ENCODE results near the gene COX7A2.

The COX7A2 gene

DNA sequence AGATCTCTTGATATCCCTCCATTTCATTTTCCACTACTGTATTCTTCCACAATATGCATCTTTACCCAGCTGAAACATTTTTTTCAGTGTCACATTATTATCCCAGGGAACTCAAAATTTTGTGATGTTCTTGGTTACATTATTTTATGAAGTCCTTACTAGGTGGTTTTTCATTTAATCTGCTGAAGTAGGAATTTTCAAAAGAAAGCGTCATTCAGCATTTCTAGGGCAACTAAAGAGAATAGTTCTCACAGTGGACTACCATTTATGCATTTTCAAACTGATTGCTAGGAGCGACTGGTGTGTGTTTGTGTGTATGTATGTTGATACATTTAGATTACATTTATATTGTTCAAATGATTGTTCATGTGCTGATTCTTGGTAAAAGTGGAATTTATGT is 43.4 kb upstream of the COX7A2 start:
- TF ChIP-seq, protein P1, sequence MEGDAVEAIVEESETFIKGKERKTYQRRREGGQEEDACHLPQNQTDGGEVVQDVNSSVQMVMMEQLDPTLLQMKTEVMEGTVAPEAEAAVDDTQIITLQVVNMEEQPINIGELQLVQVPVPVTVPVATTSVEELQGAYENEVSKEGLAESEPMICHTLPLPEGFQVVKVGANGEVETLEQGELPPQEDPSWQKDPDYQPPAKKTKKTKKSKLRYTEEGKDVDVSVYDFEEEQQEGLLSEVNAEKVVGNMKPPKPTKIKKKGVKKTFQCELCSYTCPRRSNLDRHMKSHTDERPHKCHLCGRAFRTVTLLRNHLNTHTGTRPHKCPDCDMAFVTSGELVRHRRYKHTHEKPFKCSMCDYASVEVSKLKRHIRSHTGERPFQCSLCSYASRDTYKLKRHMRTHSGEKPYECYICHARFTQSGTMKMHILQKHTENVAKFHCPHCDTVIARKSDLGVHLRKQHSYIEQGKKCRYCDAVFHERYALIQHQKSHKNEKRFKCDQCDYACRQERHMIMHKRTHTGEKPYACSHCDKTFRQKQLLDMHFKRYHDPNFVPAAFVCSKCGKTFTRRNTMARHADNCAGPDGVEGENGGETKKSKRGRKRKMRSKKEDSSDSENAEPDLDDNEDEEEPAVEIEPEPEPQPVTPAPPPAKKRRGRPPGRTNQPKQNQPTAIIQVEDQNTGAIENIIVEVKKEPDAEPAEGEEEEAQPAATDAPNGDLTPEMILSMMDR (IDR thresholded peaks at IDR 0.05): no peak

DNA sequence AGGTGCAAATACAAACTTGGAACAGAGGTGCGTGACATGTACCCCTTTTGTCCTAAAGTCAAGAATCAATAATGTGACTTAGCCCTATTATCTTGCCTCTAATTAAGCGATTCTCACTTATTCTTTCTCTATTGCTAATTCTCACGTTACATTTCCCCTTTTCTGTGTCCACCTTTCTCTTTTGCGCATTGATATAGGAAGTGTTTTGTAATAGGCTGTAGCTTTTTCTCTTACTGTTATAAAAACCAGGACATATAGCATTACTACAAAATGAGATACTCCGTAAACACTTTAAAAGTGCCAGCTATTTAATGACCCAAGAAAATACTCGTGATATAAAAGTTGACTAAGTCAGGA is 41.7 kb upstream of the COX7A2 start:
- TF ChIP-seq, protein P1 (IDR thresholded peaks at IDR 0.05): no peak

DNA sequence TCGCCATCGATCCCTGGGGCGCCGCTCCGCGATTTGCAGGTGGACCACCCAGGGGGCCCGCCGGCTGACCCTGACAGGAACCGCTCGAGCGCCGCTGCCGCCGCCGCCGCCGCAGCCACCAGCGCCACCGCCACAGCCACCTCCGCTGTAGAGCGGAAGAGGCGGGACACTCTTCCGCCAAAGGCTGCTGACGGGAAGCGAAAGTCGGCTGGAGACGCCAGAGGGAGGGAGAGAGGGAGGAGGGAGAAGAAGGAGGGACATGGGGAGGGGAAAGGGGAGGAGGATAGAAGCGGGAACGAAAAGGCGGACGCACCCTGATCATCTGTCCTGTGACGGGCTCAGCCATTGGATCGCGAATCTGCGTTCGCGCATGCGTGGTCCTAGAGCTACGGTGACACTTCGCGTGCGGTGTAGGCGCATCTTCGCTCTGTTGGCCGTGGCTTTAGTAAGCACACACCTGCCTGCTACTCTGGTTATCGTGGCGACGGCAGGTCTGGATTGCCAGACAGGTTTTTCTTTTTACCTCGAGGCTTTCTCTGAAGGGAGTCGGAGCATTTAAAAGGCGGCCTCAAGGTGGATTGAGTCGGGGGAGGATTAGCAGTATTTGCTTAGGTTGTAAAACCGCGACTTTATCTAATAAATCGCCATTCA is 41.2 kb upstream of the COX7A2 start, which contains the start of gene TMEM30A:
TMEM30A (minus strand) TSS at position 161 of the 651 bp plus-strand sequence; CDS start at position 7, 154 bp downstream.
- TF ChIP-seq, protein P1 (IDR thresholded peaks at IDR 0.05): no peak

DNA sequence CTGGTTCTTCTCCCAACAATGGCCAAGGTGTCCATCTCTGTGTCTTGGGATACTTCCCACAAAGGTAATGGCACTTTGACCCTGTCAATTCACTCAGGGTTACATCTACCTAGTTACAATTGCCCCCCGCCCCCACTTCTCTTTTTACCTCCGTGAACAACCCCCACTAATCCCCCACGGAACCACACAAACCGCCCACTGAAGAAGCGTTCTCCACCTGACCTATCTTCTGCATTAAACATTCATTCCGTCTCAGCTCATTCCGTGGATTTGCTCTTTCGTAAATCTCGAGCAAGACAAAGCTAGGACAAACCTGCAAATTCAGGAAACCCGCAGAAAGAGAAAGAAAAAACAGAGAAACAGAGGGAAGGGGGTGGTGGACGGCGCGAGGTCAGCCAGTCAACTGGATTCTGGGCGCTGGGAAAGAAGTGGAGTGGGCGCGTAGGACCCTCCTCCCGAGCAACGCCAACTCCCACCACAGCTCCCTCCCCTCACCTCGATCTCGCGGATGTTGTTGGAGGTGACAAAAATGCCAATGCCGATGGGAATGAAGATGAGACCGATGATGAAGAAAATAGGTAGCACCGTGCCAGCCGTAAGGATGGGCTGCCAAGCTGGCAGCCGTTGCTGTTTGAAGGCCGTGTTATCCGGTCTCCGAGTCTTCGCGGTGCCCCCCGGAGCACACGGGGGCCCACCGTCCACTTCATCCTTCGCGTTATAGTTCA is 40.5 kb upstream of the COX7A2 start:
- TF ChIP-seq, protein P1 (IDR thresholded peaks at IDR 0.05): no peak

DNA sequence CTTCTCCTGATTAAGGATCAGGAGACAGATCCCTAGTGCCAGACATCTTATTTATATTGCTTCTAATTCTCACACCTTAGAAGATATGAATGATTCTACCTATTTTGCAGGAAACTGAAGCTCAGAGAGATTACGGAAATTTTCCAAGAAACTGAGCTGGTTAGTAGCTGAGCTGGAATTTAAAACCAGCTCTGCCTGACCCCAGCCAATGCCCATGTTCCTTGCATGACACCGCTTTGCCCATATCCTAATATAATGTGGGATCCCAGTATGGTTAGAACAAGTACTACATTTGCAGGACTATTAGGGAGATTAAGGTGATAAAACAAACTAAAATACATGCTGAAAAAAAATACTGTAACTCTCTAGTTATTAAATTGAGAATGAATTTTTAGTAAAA is 39.1 kb upstream of the COX7A2 start:
- TF ChIP-seq, protein P1 (IDR thresholded peaks at IDR 0.05): no peak

DNA sequence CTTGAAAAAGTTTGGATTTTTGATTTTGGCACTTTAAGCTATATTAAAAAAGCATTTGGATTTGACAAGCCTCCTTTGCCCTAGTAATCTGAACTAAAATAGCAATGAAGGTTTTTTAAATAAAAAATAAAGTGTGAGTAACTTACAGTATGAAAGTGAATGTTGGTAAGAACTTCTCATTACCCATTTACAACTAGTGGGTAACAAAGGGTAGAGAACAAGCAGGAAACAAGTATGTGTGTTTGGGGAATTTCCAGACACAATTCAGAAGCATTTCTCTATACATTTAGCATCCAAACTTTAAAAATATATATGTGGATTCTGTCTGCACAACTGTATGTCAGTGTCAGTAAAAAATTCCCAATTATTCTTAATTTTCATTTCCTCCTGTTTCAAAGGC is 38.1 kb upstream of the COX7A2 start:
- TF ChIP-seq, protein P1 (IDR thresholded peaks at IDR 0.05): no peak

DNA sequence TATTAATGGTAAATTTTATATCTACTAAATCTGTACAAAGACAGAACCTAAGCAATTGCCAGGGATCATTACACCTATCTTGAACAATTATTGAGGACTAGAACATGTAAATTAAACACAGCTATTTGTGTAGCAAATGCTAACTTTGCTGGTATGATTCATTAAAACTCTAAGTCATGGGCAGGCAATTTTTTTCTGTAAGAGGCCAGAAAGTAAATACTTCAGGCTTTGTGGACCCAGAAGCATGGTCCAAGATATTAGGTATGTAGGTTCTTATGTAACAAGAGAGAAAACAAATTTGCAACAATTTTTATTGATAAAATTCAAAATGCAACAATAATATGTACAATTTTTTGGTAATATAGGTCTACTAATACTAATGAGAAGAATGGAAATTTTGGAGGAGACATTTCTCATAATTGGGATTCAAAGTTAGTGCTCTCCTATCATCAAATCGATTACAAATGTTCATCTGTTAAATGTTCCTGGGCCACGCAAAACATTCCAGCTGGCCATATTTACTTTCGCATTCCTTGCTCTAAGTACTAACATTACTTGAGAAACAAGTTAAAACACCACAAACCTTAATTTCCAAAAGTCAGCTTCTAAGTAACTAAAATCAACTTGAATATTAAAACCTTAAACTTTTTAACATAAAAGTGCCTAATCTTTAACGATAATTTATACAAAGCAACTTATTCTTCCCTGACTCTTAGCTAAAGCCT is 36.7 kb upstream of the COX7A2 start:
- TF ChIP-seq, protein P1 (IDR thresholded peaks at IDR 0.05): no peak

All from LNCAP (cell line).